Activated CD8-positive, alpha-beta T cell treated with anti-CD3 and anti-CD28 coated beads for 36 hours (primary cell): ENCODE data around the gene CDH5. TPM values are rescaled to one million over a fixed set of nuclear protein-coding genes. Genes with fewer than 3 reads are reported as not detected.

Experiments
- ATAC-seq: fragments of 200-7000 bp; cut with Tn5 transposase; one replicate; pipeline ENCODE4 v1.10.0; 2021; ENCODE audit warnings: mild to moderate bottlenecking, moderate library complexity
- CTCF ChIA-PET: fragments of 350-600 bp; sonication (Branson Sonifier 250); formaldehyde crosslinking; loops from one replicate; lab custom pipeline; 2021; ENCODE audit warnings: antibody characterized with exemption; lab: Charles Lee
- POLR2A ChIA-PET: fragments of 350-600 bp; sonication (Branson Sonifier 250); formaldehyde crosslinking; loops from one replicate; lab custom pipeline; 2021; ENCODE audit warnings: antibody characterized with exemption; lab: Charles Lee
- DNase-seq: peaks from one replicate; pipeline ENCODE4 v3.0.0-alpha.2; 2020
- H3K27ac Mint-ChIP-seq: one replicate; pipeline ENCODE4 v1.8.0; 2021; ENCODE audit warnings: mild to moderate bottlenecking, mixed read lengths
- H3K27me3 Mint-ChIP-seq: one replicate; pipeline ENCODE4 v1.8.0; 2021; ENCODE audit warnings: mixed read lengths
- H3K36me3 Mint-ChIP-seq: one replicate; pipeline ENCODE4 v1.8.0; 2021; ENCODE audit warnings: low read depth, mixed read lengths
- H3K4me1 Mint-ChIP-seq: one replicate; pipeline ENCODE4 v1.8.0; 2021; ENCODE audit warnings: low read depth, mixed read lengths
- H3K4me3 Mint-ChIP-seq: one replicate; pipeline ENCODE4 v1.8.0; 2021; ENCODE audit warnings: mild to moderate bottlenecking, moderate library complexity, mixed read lengths
- H3K9me3 Mint-ChIP-seq: one replicate; pipeline ENCODE4 v1.8.0; 2021; ENCODE audit warnings: mixed read lengths
- intact Hi-C: fragments of 100-400 bp; cut with micrococcal nuclease; formaldehyde crosslinking; loops from one replicate; pipeline ENCODE4 v1.10.0; 2022
- total RNA-seq, 2 experiments: library from RNA; stranded (reverse); gene quantifications; one replicate each; pipeline ENCODE4 v1.2.3, GENCODE V29; 2021
- TF ChIP-seq, protein P1 (sequence below): fragments of 200-600 bp; IDR thresholded peaks from one replicate; pipeline ENCODE4 v1.8.0; 2022; ENCODE audit warnings: antibody characterized with exemption, mild to moderate bottlenecking

Gene CDH5
- total RNA-seq, 2 experiments from 2014 or later: not detected

DNA sequence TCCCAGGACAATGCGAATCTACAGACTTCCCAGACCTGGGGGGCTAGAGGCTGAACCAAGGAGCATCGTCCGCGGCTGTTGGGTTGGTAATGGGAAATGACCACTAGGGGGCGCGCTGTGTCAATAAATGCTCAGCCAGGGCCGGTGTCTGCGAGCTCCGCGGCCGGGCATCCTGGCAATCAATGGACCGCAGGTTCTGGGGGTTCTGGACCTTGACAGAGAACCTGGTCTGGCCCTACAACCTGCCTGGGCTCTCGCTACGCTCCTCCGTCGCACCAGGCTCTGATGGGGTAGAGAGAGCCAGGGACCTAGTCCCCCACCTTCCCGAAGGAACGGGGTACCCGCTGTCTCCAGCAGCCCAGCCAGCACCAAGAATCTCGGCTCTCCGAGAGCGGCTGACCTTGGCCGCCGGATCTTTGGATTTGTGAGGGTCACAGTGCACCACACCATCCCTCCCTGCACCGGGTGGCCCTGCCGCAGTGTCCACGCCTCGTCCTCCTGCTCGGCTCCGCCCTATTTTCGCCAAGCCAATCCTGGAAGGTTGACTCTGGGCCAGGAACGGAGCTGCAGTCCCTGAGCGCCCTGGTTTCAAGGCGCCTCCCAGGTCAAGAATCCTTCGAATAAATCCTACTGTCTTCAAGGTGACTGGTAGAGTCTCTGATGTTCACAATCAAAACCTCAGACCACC is 40.2 kb downstream of the CDH5 start:
- Mint-ChIP-seq H3K4me3 (peak overlapping the region; percentile 81), H3K9me3 (peaks cover 4% of the 10 kb centered on the region), H3K4me1 (peaks cover 23% of the 10 kb centered on the region), H3K27me3 (peaks cover 8% of the 10 kb centered on the region), H3K36me3 (peaks cover 9% of the 10 kb centered on the region), H3K27ac (peak overlapping the region; percentile 67)
- TF ChIP-seq, protein P1, sequence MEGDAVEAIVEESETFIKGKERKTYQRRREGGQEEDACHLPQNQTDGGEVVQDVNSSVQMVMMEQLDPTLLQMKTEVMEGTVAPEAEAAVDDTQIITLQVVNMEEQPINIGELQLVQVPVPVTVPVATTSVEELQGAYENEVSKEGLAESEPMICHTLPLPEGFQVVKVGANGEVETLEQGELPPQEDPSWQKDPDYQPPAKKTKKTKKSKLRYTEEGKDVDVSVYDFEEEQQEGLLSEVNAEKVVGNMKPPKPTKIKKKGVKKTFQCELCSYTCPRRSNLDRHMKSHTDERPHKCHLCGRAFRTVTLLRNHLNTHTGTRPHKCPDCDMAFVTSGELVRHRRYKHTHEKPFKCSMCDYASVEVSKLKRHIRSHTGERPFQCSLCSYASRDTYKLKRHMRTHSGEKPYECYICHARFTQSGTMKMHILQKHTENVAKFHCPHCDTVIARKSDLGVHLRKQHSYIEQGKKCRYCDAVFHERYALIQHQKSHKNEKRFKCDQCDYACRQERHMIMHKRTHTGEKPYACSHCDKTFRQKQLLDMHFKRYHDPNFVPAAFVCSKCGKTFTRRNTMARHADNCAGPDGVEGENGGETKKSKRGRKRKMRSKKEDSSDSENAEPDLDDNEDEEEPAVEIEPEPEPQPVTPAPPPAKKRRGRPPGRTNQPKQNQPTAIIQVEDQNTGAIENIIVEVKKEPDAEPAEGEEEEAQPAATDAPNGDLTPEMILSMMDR: peak; percentile 85
- DNase-seq: peak; percentile 94
- POLR2A ChIA-PET: interaction anchor here (1.1 to 1.3 kb wide), 2 partner anchors 109 to 424 kb away, joined by 3 read pairs; partner anchors contain the start of gene NAE1
- CTCF ChIA-PET: interaction anchor here (0.6 to 7.2 kb wide), 45 partner anchors 8 to 461 kb away, joined by 3 to 158 read pairs (median 5); partner anchors contain the start of genes CKLF, CMTM2, DYNC1LI2 and NAE1
- ATAC-seq: peak; percentile 82
- intact Hi-C loops: loop anchor here (1.0 to 5.0 kb wide), 3 partner anchors 77 to 201 kb away; no protein-coding TSS in a partner anchor

- Mint-ChIP-seq H3K27me3 (peaks cover 8% of the 10 kb centered on the region), H3K4me3 (peak overlapping the region; percentile 75), H3K4me1 (peaks cover 23% of the 10 kb centered on the region), H3K27ac (peak overlapping the region; percentile 82), H3K36me3 (peaks cover 9% of the 10 kb centered on the region), H3K9me3 (peaks cover 8% of the 10 kb centered on the region)
- peak; percentile 33 for DNase-seq
- TF ChIP-seq, protein P1: no peak
- ATAC-seq: peak; percentile 62
- ChIA-PET POLR2A (interaction anchor here (0.6 to 1.3 kb wide), 2 partner anchors 94 to 422 kb away, joined by 3 read pairs; partner anchors contain the start of gene NAE1), CTCF (interaction anchor here (0.9 to 7.2 kb wide), 13 partner anchors 45 to 330 kb away, joined by 3 to 158 read pairs (median 5); partner anchors contain the start of genes CKLF and CMTM3)
- intact Hi-C loops: loop anchor here (5.0 kb wide), 2 partner anchors 179 to 199 kb away; no protein-coding TSS in a partner anchor
Observed at GRCh38 chr16:66408163-66409048, 41.9 kb downstream of the CDH5 start.

DNA sequence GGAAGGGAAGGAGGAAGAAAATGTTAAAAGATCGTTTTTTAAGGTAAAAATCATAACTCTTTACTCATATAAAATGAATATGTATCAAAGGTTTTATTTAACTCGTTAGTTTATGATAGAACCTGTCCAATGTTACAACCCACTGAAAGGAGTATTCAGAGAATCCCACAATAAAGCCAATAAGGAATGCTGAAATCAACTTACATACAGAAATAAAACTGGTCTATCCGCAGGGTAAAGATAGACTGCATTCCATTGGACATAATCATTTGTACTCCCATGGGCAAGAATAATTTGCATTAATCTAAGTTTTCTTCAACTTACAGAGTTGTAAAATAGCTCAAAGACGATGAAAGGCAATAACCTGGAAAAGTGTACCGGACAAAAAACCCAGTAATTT is 42.7 kb downstream of the CDH5 start:
- Mint-ChIP-seq H3K4me1 (peaks cover 23% of the 10 kb centered on the region), H3K9me3 (peaks cover 8% of the 10 kb centered on the region), H3K36me3 (peaks cover 9% of the 10 kb centered on the region), H3K4me3 (peak overlapping the region; percentile 75), H3K27me3 (peaks cover 8% of the 10 kb centered on the region), H3K27ac (peak overlapping the region; percentile 82)
- TF ChIP-seq, protein P1: no peak
- intact Hi-C loops: loop anchor here (5.0 kb wide), 2 partner anchors 178 to 198 kb away; no protein-coding TSS in a partner anchor
- no peak for ATAC-seq
- POLR2A ChIA-PET: interaction anchor here (0.6 kb wide), 1 partner anchor 93 kb away, joined by 3 read pairs; no protein-coding TSS in a partner anchor
- CTCF ChIA-PET: interaction anchor here (1.0 to 7.2 kb wide), 7 partner anchors 47 to 242 kb away, joined by 3 to 158 read pairs (median 5); partner anchors contain the start of gene CKLF
- DNase-seq: no peak

- peaks cover 9% of the 10 kb centered on the region for H3K36me3 Mint-ChIP-seq
- ATAC-seq: no peak
- CTCF ChIA-PET: no interaction called here
- no peaks in the 10 kb centered on the region for H3K27me3 Mint-ChIP-seq
- no peak overlapping the region for H3K27ac Mint-ChIP-seq
- peaks cover 8% of the 10 kb centered on the region for H3K9me3 Mint-ChIP-seq
- POLR2A ChIA-PET: interaction anchor here (0.6 kb wide), 1 partner anchor 47 kb away, joined by 3 read pairs; no protein-coding TSS in a partner anchor
- H3K4me3 Mint-ChIP-seq: no peak overlapping the region
- H3K4me1 Mint-ChIP-seq: peaks cover 20% of the 10 kb centered on the region
- intact Hi-C loops: no loop called here
- TF ChIP-seq, protein P1: no peak
- no peak for DNase-seq
Observed at GRCh38 chr16:66412182-66412581, 45.7 kb downstream of the CDH5 start.
